GM18502 (cell line): ENCODE data around the gene TTPAL.

ENCODE experiments used
- ATAC-seq: cut with Tn5 transposase; IDR thresholded peaks from one replicate; pipeline ENCODE4 v1.9.1; 2021; ENCODE audit warnings: mild to moderate bottlenecking; ENCODE audit not compliant: unreplicated experiment, poor library complexity

The TTPAL gene

DNA sequence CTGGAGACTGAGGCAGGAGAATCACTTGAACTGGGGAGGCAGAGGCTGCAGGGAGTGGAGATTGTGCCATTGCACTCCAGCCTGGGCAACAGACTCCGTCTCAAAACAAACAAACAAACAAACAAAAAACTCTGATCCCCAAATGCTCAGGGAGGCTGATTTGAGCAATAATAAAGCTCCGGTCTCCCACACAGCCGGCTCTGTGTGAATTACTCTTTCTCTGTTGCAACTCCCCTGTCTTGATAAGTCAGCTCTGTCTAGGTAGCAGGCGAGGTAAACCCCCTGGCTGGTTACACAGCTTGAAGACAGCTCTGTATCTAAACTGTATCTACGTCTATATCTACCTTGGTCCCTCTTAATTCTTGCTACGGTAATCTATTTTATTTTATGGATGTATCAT lies 52.6 kb downstream of the TTPAL start:
- no peak for ATAC-seq

DNA sequence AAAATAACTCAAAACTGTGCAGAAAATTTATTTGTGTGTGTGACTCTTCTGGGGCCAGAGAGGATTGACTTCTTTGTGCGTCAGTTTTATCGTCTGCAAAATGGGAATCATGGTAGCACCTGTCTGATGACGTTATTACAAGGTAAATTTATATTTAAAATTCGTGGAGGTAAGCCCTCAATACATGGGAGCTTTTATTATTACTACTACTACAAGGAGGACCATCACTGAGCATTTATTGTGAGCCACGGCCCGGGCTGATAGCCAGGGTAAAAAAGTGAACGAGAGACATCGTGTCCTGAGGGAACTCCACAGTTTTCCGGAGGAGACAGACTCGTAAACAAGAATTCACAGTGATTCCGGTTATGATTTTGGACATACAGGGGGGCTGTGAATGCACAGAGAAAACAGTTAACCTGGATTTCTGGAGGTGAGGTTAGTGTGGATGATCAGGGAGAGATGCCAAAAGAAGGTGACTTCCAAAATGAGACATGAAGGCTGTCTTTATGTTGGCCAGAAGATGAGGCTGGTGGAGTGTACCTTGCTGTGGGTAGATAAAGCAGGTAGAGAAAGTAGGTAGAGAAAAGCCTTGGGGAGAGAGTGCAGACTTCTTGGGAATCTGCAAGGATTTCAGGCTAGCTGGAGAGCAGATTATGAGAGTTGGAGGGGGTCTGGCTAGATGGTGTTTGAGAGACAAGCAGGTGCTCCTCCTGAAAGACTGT lies 56.7 kb downstream of the TTPAL start:
- ATAC-seq: no peak

DNA sequence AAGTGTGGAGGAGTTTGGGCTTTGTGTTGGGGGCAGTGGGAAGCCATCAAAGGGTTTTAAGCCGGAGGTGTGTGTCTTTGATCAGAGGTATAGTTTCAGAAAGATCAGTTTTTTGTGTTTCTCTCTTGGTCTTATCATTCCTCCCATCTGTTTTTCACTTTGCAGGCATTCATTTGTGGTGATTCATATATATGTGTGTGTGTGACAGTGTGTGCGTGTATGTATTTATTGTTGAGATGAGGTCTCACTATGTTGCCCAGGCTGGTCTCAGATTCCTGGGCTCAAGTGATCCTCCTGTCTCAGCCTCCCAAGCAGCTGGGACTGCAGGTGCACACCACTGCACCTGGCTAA lies 57.3 kb downstream of the TTPAL start:
- no peak for ATAC-seq

DNA sequence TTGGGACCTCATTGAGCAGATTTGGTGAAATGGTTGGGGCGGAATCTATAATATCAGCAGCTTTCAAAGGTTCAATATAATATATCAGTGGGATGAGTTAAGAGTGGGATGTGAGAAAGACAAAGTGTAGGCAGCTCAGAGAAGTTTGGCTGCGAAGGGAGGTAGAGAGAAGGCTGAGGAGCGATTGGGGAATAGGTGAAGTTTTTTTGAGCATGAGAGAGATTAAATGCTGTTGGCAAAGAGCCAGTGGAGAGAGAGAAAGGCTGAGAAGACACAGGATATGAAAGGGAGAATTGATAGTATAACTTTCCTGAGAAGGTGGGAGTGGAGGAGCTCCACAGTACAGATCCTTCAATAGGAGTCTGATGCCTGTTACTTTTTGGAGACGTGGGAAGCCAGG lies 58.3 kb downstream of the TTPAL start:
- ATAC-seq: no peak

DNA sequence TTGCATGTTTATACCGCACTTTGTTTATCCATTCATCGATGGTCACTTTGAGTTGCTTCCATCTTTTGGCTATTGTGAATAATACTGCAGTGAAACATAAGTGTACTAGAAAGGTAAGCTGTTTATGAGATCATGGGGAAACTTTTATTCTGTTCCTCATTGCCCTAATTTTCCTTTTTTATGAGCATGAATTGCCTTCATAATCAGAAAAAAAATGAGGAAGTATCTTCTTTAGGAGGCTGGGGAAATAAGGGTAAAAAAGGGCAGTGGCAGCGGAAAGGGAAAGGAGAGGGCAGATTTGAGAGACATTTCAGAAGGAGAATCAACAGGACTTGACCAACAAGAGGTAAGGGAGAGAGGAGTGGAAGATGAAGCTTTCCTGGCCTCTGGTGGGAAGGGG lies 60.5 kb downstream of the TTPAL start:
- no peak for ATAC-seq

DNA sequence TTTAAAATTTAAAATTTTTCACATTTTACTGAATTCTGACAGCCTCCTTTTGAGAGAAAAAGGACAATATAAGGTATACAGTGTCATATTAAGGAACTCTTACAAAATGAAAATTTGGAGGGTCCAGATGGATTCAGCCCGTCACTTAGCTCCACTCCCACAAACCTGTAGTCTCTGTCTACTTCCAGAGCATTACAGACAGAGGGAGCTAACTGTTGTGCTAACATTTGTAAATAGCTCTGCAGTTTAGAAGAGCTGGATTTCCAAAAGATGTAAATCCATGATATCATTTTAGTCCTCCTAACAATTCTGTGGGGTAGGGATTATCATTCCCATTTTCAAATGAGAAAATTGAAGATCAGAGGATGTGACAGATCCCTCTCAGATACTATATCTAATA lies 62.3 kb downstream of the TTPAL start:
- no peak for ATAC-seq

DNA sequence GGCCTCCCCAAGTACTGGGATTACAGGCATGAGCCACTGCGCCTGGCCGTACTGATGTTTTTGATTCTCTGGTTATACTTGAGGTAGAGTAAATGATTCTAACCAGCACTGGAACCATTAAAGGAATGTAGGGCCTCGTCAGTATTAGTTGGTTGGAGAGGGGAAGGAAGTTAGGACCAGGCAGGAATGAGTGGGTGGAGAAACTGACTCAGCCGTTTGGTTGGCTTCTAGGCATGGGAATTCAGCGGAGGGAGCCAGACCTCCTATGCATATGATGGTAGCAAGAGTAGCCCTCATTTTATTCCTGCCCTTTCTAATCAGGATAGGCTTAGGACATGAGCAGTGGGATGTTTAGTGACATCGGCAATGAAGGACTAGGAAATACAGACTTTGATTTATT lies 65.2 kb downstream of the TTPAL start:
- ATAC-seq: no peak

DNA sequence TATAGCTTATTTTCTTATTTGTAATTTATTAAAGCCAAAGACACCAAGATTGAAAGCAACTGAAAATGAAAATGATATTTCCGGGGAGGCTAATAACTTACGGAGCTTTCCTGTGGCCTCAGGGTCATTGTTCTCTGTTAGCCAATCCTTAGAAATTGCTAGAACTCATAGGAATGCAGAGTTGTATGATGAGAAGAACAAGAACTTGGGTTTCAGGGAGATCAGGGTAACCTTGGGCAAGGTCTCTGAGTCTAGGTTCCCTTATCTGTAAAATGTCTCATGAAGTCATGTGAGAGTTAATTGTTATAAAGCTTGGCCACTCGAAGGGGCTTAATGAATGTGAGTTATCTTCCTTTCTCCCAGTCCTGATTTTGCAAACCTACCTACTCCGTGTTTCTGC lies 66.3 kb downstream of the TTPAL start:
- ATAC-seq: no peak

DNA sequence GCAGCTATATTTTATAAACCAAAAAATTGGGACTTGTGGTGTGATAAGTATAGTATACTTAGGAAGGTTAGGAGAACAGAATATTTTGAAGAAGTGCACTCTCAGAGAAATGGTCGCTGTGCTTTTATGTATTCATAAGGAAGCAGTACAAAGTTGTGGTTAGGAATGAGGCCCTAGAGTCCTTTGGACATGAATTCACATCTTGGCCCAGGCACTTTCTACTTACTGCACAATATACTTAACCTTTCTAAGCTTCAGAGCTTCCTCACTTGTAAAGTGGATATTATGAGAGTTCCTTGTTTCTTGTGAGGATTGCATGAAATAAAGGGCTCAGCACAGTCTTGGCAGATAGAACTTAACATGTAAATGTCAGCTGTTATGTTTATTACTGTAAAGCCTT lies 67.2 kb downstream of the TTPAL start:
- no peak for ATAC-seq

DNA sequence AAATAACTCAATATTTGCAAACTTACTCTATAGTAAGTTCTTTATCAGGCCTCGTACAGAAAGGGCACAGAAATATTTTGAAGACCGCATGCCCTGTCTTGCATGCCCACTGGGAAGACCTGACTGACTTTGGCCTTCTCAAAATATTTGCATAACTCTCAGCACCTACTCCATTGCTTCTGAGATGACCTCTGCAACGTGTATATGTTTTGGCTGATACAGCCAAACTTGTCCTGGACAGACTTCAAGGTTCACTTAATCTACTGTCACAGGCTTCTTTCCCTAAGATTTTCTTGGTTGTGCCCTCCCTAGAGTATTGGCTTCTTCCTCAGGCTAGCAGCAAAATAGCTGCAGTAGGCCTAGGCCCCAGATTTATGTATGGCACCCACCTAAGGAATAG lies 67.7 kb downstream of the TTPAL start:
- no peak for ATAC-seq
